Measurements from ENCODE around the gene MYO1B.

Gene MYO1B

DNA sequence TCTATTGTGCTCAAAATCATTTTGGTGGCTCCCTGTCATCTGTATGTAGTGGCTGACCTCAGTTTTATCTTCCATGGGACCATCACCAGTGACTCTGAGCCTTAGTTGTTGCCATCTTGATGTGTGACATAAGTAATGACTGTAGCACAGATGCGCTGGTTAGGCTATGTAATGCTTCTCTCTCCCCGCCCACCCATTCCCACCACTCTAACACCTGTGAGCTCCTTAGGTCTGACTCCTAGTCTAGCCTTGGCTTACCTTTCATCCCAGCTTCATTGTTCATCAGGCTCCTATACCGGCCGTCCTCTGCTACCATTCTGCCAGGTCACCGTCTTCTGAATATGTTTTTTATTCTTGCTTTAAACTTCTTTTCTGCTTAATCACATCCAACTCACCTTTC lies 17.2 kb downstream of the MYO1B start:
- no peak for DNase-seq (ENCODE audit: low spot score)
- in situ Hi-C loops (cut with MboI; ENCODE audit: low pct_unique_long_range_greater_than_20kb, low sequenced_read_pairs, unreplicated experiment): no loop called here
- TF ChIP-seq, protein P1, sequence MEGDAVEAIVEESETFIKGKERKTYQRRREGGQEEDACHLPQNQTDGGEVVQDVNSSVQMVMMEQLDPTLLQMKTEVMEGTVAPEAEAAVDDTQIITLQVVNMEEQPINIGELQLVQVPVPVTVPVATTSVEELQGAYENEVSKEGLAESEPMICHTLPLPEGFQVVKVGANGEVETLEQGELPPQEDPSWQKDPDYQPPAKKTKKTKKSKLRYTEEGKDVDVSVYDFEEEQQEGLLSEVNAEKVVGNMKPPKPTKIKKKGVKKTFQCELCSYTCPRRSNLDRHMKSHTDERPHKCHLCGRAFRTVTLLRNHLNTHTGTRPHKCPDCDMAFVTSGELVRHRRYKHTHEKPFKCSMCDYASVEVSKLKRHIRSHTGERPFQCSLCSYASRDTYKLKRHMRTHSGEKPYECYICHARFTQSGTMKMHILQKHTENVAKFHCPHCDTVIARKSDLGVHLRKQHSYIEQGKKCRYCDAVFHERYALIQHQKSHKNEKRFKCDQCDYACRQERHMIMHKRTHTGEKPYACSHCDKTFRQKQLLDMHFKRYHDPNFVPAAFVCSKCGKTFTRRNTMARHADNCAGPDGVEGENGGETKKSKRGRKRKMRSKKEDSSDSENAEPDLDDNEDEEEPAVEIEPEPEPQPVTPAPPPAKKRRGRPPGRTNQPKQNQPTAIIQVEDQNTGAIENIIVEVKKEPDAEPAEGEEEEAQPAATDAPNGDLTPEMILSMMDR (IDR thresholded peaks at IDR 0.05; ENCODE audit: extremely low read depth, insufficient read depth, missing control alignments): no peak

- in situ Hi-C loops (cut with MboI; ENCODE audit: low pct_unique_long_range_greater_than_20kb, low sequenced_read_pairs, unreplicated experiment): no loop called here
- TF ChIP-seq, protein P1 (IDR thresholded peaks at IDR 0.05; ENCODE audit: extremely low read depth, insufficient read depth, missing control alignments): no peak
- no peak for DNase-seq (ENCODE audit: low spot score)
These were observed 17.8 kb downstream of the MYO1B start for GRCh38 chr2:191263050-191263449.

DNA sequence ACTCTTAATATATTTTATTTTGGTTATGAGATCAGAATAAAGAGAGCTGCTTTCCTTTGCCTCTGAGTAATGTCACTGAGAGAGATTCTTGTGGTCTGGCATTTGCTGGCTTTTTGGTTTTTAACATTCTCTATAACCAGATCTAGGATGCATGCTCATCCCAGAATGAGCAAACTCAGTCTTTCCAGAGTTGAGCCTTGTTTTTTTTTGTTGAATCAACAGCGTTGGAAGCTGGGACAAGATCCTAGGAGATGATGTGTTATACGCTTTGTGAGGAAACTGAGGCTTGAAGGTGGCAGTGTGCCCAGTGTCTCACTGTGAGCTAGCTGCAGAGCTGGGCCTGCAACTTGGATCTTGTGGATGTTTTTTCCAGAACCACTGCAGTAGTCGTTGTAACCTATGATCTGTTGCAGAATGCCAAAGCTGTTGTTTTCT lies 19.5 kb downstream of the MYO1B start:
- TF ChIP-seq, protein P1 (IDR thresholded peaks at IDR 0.05; ENCODE audit: extremely low read depth, insufficient read depth, missing control alignments): no peak
- no peak for DNase-seq (ENCODE audit: low spot score)

GRCh38 chr2:191265311-191266170 lies 20.3 kb downstream of the MYO1B start:
- no peak for DNase-seq (ENCODE audit: low spot score)
- in situ Hi-C loops (cut with MboI; ENCODE audit: low pct_unique_long_range_greater_than_20kb, low sequenced_read_pairs, unreplicated experiment): no loop called here
- TF ChIP-seq, protein P1 (IDR thresholded peaks at IDR 0.05; ENCODE audit: extremely low read depth, insufficient read depth, missing control alignments): no peak

More for the DNA sequence above, 19.5 kb downstream of the MYO1B start:
- in situ Hi-C loops (cut with MboI; ENCODE audit: low pct_unique_long_range_greater_than_20kb, low sequenced_read_pairs, unreplicated experiment): no loop called here

DNA sequence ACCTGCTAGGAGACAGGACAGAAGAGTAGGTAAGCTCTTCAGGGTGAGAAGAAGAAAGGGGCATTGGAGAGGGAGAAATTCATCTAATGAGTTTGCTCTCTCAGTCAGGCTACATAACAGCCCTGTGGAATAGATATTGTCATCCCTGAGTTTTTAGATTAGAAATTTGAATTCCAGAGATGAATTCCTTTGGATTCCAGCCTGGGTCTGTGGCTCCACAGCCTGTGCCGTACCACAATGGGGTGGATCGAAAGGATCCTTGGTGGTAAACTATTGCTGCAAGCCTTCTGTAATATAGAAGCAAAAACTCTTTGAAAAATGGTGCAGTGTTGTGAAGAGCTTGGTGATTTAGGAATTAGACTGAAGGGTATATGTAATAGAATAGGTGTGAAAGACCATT lies 21.0 kb downstream of the MYO1B start:
- in situ Hi-C loops (cut with MboI; ENCODE audit: low pct_unique_long_range_greater_than_20kb, low sequenced_read_pairs, unreplicated experiment): no loop called here
- TF ChIP-seq, protein P1 (IDR thresholded peaks at IDR 0.05; ENCODE audit: extremely low read depth, insufficient read depth, missing control alignments): no peak
- no peak for DNase-seq (ENCODE audit: low spot score)

DNA sequence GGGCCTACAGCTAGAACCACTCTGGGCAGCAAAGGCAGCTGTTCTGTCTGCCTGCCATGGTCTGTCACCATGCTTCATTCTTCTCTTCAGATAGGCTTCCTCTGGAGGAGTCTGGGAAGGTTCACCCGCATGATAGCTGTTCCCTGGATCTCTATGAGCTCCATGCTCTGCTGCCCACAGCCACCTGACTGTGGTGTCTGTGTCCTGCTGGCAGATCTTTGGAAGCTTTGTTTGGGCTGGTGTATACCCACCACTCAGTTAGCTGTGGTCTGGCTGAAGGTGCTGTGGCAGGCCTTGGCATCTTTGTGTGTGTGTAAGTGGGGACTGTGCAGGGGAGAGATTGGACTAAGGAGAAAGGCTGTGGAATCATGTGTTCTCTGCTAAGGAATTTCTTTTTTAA lies 23.4 kb downstream of the MYO1B start:
- in situ Hi-C loops (cut with MboI; ENCODE audit: low pct_unique_long_range_greater_than_20kb, low sequenced_read_pairs, unreplicated experiment): no loop called here
- no peak for DNase-seq (ENCODE audit: low spot score)
- TF ChIP-seq, protein P1 (IDR thresholded peaks at IDR 0.05; ENCODE audit: extremely low read depth, insufficient read depth, missing control alignments): no peak
